GM19372 (cell line): ENCODE data around the gene CDK5R1.
A peak's percentile ranks its signal among the peaks of the same experiment; 100 is the strongest.
"Not testable (repeated sequence)": the region's sequence is repeated elsewhere in the genome, so short reads cannot be mapped to it uniquely, and the experiment has no call there.

Experiments used
- ATAC-seq: cut with Tn5 transposase; IDR thresholded peaks from one replicate; pipeline ENCODE4 v1.9.1; 2021; ENCODE audit warnings: mild to moderate bottlenecking, low read depth, moderate library complexity; ENCODE audit not compliant: unreplicated experiment

Gene CDK5R1

GRCh38 chr17:32513579-32513978 is 26.8 kb downstream of the CDK5R1 start:
- no peak for ATAC-seq

GRCh38 chr17:32514606-32515005 is 27.8 kb downstream of the CDK5R1 start:
- ATAC-seq = no peak

GRCh38 chr17:32515677-32516383 is 29.0 kb downstream of the CDK5R1 start:
- no peak for ATAC-seq

GRCh38 chr17:32516450-32516849 is 29.7 kb downstream of the CDK5R1 start:
- ATAC-seq = no peak

- ATAC-seq = peak; percentile 48
These were observed 30.3 kb downstream of the CDK5R1 start for GRCh38 chr17:32516940-32517701.

- no peak for ATAC-seq
These were observed 31.2 kb downstream of the CDK5R1 start for GRCh38 chr17:32517982-32518381.

GRCh38 chr17:32518646-32519227 is 31.9 kb downstream of the CDK5R1 start:
- no peak for ATAC-seq

GRCh38 chr17:32519228-32520103 is 32.7 kb downstream of the CDK5R1 start:
- ATAC-seq = no peak

GRCh38 chr17:32520104-32520701 is 33.4 kb downstream of the CDK5R1 start:
- ATAC-seq = no peak

- no peak for ATAC-seq
These were observed 34.1 kb downstream of the CDK5R1 start for GRCh38 chr17:32520737-32521404.

- peak; percentile 51 for ATAC-seq
These were observed 36.4 kb downstream of the CDK5R1 start for GRCh38 chr17:32523017-32523680.

GRCh38 chr17:32523827-32524552 is 37.2 kb downstream of the CDK5R1 start:
- ATAC-seq = no peak

GRCh38 chr17:32524553-32524880 is 37.7 kb downstream of the CDK5R1 start:
- not testable (repeated sequence) for ATAC-seq

- no peak for ATAC-seq
These were observed 38.3 kb downstream of the CDK5R1 start for GRCh38 chr17:32525122-32525521.

- no peak for ATAC-seq
These were observed 40.4 kb downstream of the CDK5R1 start for GRCh38 chr17:32527146-32527545.

- no peak for ATAC-seq
These were observed 42.0 kb downstream of the CDK5R1 start for GRCh38 chr17:32528825-32529224.

- ATAC-seq = no peak
These were observed 42.8 kb downstream of the CDK5R1 start for GRCh38 chr17:32529604-32530003.

GRCh38 chr17:32533296-32533695 is 46.5 kb downstream of the CDK5R1 start:
- ATAC-seq = no peak
